GM12873 (cell line): ENCODE data around the gene IFRD2.

Experiments
- TF ChIP-seq, protein P1 (sequence below): IDR thresholded peaks from 2 replicates; pipeline ENCODE4 v1.5.1; 2012; ENCODE audit warnings: low read depth, mild to moderate bottlenecking, moderate library complexity, low read length, control low read depth; ENCODE audit not compliant: insufficient read depth; ENCODE audit errors: missing control alignments

IFRD2 gene

DNA sequence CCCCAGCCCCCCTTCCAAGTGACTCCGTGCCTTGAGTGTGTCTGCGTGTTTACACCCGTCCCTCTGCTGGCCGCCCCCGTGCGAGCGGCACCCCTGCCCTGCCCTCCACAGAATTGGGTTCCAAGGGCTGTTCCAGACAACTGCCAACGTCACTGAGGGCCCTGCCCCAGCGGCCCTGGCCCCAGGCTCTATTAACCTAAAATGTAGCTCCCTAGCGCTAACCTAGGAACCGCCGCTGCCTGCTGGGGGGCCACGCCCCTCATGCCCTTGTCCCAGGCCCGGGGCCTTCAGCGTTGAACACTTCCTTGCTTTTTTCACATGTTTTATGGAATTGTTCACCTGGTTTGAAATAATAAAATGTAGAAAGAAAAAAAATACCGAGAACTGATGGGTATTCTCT is 33.2 kb downstream of the IFRD2 start:
- TF ChIP-seq, protein P1, sequence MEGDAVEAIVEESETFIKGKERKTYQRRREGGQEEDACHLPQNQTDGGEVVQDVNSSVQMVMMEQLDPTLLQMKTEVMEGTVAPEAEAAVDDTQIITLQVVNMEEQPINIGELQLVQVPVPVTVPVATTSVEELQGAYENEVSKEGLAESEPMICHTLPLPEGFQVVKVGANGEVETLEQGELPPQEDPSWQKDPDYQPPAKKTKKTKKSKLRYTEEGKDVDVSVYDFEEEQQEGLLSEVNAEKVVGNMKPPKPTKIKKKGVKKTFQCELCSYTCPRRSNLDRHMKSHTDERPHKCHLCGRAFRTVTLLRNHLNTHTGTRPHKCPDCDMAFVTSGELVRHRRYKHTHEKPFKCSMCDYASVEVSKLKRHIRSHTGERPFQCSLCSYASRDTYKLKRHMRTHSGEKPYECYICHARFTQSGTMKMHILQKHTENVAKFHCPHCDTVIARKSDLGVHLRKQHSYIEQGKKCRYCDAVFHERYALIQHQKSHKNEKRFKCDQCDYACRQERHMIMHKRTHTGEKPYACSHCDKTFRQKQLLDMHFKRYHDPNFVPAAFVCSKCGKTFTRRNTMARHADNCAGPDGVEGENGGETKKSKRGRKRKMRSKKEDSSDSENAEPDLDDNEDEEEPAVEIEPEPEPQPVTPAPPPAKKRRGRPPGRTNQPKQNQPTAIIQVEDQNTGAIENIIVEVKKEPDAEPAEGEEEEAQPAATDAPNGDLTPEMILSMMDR = no peak

DNA sequence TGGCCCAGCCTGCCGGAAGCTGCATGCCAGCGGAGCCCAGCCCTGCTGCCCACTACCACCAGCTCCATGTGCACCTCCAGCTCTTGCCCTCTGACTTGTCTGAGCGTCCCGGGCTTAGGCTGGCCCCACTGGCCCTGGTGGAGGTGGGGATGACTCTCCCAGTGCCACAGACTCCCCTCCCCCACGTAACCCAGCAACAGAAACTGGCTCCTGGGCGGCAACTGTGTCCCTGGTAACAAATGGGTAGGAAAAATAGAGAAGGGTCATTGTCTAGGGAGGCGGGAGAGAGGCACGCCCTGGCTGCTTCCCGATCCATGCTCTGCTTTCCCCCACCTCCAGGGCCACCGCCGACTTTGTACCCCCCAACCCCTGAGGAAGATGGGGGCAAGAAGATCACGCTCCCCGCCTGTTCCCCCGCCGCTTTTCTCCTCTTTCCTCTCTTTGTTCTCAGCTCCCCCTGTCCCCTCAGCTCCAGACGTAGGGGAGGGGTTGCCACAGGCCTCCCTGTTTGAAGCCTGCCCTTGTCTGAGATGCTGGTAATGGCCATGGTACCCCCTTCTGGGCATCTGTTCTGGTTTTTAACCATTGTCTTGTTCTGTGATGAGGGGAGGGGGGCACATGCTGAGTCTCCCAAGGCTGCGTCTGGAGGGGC is 34.1 kb downstream of the IFRD2 start:
- TF ChIP-seq, protein P1 = no peak

DNA sequence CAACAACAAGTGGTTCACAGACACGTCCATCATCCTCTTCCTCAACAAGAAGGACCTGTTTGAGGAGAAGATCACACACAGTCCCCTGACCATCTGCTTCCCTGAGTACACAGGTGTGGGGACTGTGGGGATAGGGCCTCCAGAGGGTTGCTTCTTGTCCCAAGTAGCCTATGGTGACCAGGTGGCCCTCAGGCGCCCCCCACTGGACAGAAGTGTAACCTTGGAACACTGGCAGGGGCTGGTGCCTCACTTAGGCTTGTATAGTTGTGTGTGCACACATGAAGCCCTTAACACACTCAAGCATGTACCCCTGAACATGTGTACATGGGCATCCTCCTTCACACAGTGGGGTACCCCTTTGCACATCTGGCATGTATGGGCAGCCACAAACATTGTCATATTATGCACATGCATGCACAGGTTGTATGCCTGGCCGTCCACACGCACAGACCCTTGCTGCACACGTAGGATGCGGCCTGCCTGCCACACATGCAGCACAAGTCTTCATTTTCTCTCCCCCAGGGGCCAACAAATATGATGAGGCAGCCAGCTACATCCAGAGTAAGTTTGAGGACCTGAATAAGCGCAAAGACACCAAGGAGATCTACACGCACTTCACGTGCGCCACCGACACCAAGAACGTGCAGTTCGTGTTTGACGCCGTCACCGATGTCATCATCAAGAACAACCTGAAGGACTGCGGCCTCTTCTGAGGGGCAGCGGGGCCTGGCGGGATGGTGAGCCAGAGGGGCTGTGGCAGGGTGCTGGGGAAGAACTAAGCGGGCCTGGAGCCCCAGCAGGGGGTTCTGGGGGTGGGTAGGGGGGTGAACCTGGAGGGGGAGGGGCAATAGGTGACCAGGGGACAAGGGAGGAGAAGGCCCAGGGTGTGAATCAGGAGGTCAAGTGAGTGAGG is 35.0 kb downstream of the IFRD2 start:
- TF ChIP-seq, protein P1 = peak; percentile 76

DNA sequence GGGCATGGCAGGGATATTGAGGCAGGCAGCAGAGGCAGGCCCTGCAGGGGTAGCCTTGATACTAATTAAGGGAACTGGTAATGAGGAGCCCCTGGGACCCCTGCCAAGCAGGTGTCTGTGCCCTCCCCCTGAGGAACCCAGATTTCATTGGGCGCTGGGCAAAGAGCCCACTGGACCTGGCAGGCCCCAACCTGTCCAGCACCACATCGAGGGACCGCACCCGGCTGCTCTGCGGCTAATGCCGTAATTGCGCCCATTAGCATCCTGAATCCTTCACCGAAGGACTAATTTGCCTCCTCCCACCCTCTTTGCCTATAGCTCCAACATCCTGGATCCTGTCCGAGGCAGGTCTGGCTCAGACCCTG is 37.0 kb downstream of the IFRD2 start:
- TF ChIP-seq, protein P1 = no peak

DNA sequence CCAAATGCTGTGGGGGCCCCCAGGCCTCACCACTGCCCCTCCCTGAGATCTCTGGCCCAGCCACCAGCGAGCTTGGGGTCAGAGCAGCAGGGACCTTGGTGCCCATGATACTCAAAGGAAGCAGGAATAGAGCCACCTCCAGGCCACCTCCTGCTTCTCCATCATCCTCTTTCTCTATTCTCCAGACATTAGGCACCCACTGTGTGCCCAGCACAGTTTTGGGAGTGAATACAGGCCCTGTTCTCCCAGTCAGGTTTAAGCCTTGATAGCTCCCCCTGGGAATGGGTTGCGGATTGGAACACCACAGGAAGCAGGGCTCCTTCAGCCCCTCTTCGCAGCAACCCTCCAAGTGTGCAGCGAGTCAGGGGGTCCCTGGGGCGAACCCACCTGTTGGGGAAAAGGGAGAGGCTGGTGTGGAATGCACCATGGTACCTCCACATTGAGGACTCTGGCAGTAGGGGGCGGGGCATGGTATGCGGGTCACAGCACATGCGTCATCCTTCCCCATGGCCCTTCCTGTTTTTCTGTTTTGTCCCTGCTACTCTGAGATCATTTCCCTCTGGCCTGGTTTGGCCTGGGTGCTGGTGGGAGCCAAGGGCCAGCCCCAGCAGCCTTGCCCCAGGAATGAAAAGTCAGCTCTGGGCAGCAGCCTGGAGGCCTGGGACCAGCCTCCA is 37.5 kb downstream of the IFRD2 start:
- TF ChIP-seq, protein P1 = no peak

DNA sequence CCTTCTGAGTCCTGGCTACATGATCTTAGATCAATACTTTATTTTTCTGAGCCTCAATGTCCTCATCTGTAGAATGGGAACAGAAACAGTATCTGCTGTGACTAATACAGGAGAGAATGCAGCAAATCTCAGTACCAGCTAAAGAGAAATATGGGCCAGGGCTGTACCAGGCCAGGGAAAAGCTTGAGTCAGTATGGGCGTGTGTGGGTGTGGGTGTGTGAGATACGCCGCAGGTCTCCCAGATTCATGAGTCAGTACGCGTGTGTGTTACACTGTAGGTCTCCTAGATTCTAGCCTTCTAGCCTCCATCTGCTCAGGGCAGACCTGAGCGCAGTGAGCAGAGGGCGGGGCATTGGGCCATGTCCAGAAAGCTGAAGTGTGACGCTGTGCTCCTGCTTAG is 41.0 kb downstream of the IFRD2 start:
- TF ChIP-seq, protein P1 = no peak

DNA sequence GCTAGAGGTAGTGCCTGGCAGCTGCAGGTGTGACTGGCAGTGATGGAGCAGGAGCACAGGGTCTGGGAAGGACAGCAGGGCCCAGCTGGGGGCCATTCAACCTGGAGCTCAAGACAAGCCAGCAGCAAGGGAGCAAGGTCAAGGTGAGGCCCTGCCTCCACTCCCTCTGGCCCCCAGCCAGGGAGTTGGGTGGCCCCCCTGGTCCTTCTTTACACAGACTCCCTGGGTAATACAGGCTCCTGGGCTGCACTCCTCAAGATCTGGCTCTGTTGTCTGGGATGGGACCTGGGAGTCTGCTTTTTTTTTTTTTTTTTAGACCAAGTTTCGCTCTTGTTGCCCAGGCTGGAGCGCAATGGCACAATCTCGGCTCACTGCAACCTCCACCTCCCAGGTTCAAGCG is 41.7 kb downstream of the IFRD2 start:
- TF ChIP-seq, protein P1 = no peak
